Raji (cell line): ENCODE results near the gene KIRREL3.

Experiments
- POLR2A ChIP-seq: IDR thresholded peaks from 2 replicates; pipeline ENCODE4 v1.6.1; 2011; ENCODE audit warnings: low read depth, low read length, control low read depth; ENCODE audit not compliant: insufficient read depth

Gene KIRREL3

DNA sequence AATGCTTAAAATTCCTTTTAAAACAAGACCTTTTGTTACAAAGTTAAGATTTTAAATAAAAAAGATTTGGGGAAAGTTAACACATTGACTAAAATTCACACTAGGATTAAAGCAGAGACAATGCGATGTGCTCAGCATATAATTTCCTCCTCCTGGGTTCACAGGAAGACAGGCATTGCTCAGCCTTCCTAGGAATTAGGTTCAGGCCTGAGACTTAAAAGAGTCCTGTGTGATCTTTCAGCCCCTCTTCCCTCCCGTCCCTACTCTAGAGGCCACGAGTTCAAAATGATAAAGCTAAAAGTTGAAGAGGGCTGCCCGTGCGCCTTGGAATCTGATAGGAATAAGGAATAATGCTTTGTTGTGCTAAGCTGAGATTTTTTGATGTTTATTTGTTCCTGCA lies 218.6 kb downstream of the KIRREL3 start:
- TF ChIP-seq POLR2A, result no peak

DNA sequence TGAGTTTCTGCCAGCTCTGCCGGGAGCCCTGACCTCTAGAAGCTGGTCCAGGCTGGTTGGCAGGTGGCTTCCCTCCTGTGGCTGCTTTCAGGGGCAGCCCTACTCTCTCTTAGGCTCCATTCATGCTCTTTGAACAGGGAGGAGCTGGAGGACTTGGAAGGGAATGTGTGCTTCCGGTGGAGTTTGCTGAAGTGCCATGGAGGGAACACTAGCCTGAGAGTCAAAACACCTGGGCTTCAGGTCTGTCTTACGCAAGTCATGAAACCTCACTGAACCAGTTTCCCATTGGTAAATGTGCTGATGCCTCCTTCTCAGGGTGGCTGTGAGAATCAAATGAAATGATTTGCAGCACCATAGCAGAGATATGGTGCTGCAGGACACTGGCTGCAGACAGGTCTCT lies 224.5 kb downstream of the KIRREL3 start:
- no peak for TF ChIP-seq POLR2A

GRCh38 chr11:126772267-126772666 lies 228.3 kb downstream of the KIRREL3 start:
- TF ChIP-seq POLR2A, result no peak

- TF ChIP-seq POLR2A, result no peak
Observed at GRCh38 chr11:126768702-126769101, 231.9 kb downstream of the KIRREL3 start.

DNA sequence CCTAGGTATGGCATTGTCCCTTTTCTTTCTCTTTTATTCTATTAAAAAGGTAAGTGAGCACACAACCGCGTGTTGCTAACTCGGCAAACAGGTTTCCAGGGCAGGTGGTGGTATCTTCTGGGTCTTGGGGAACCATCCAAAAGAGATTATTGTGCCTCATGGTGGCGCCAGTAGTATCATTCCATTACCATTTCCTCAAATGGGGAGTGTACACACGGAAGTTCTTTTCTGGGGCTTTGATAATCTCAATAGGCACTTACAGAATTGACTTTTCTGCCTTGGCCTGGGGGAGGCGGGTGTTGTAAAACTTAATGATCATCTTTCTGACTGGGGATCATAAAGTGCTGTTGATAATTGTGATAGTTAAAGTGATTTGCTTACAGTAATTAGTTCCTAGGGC lies 234.1 kb downstream of the KIRREL3 start:
- no peak for TF ChIP-seq POLR2A

DNA sequence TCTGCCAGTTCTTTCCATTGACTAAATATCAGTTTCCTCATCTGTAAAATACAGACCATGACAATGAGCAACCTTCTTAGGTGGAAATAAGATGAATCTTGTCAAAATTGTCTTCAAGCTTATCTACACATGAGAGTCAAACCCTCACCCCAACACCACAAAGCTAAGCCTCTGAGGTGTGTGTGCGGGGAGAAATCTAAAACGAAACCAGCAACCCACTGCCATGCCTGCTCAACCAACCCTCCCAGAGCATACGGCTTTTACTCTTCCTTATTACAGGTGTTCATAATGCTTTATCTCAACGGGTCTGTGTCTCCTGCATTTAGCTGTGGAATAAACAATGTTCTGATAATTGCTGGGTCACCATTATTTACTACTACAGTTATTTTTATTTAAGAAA lies 235.4 kb downstream of the KIRREL3 start:
- TF ChIP-seq POLR2A, result no peak

DNA sequence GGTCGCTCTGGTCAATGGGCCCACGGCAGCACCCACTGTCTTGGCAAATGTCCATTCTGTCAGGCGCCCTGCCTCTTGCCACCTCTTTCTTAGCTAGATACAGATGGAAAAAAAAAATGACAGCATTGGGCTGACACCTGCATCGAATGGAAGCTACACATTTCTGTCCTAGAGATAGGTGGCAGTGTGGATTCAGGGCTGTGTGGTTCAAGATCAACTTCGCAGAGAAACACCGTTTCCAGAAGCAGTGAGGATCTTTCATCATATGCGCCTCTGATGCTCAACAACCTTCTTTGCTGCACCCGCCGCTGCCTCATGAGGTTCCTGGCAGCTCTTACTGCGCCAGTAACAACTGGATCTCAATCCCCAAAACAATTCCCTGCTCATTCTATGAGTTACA lies 236.3 kb downstream of the KIRREL3 start:
- no peak for TF ChIP-seq POLR2A

- TF ChIP-seq POLR2A, result no peak
Observed at GRCh38 chr11:126756855-126757254, 243.7 kb downstream of the KIRREL3 start.

GRCh38 chr11:126756421-126756820 lies 244.1 kb downstream of the KIRREL3 start:
- no peak for TF ChIP-seq POLR2A

GRCh38 chr11:126755526-126755925 lies 245.0 kb downstream of the KIRREL3 start:
- TF ChIP-seq POLR2A, result no peak

DNA sequence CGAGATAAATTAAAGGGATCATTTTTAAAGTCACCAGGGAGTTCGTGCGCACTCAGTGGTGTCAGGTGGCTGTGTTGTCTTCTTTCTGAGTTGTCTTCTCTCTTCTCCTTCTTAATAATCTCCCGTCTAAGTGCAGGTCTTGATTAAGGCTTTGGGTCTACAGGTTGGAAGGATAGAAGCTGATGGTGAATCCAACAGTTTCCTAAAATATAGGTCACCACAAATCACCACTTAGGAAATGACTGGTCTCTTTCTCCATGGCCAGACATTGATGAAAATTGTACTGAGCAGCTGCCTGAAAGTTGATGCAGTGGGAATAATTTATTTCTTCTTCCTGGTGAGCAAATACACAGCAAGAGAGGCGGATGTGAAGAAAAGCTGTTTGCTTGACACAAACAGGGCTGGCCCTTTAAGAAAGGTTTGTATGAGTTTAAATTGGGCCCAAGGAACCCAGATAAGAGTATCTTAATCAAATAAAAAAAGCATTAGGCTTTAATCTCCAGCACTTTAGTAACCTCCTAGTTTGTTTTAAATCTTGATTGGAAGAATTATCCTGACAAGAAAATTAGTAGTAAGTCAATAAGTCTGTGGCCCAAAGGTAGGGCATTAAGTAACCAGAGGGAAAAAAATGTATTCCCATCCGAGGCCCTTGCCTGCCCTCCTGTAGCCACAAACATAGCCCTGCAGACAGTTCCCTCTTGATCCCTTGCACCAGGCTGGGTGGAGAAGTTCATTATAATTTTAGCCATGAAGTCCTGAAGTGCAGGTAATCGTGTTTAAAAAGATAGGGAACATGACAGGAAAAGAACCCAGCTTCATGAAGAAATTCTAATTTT lies 245.8 kb downstream of the KIRREL3 start:
- TF ChIP-seq POLR2A, result no peak

- no peak for TF ChIP-seq POLR2A
Observed at GRCh38 chr11:126753990-126754389, 246.6 kb downstream of the KIRREL3 start.

GRCh38 chr11:126751242-126751641 lies 249.3 kb downstream of the KIRREL3 start:
- TF ChIP-seq POLR2A, result no peak

DNA sequence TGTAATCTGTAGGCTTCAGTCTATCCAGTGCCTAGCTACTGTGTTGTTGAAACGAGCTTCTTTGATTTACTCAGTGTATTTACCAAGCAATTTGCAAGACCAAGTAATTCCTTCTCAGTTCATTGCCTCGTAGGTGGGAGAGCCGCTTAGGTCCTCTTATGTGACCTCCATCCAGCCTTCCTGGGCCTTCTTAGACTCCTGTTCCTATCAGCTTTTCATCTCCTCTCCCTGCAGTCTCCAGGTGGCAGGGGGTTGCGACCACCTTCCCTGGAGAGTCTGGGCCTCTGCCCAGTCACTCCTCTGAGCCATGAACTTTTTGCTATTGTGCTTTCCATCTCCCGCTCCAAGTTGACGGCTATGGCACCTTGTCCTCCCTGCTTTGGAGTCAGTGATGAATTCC lies 251.8 kb downstream of the KIRREL3 start:
- no peak for TF ChIP-seq POLR2A

GRCh38 chr11:126748100-126748791 lies 252.3 kb downstream of the KIRREL3 start:
- TF ChIP-seq POLR2A, result no peak

DNA sequence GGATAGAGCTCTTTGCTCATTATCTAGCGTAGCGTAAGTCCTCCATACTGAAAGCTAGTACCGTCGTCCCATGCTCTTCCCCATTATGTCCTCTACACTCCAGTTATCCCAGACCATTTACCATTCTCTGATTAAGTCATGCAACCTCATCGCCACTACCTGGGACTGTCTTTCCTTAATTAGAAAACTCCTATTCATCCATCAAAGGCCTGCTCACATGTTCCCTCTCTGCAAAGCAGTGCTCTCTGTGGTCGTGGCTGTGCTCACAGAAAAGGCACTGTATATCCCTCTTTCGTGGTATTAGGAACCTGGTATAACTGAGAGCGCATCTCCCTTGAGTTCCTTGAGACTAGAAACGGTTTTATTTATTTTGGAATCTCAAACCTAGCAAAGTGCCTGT lies 253.3 kb downstream of the KIRREL3 start:
- no peak for TF ChIP-seq POLR2A
